Measurements from ENCODE around the gene GRAP.

Gene GRAP

DNA sequence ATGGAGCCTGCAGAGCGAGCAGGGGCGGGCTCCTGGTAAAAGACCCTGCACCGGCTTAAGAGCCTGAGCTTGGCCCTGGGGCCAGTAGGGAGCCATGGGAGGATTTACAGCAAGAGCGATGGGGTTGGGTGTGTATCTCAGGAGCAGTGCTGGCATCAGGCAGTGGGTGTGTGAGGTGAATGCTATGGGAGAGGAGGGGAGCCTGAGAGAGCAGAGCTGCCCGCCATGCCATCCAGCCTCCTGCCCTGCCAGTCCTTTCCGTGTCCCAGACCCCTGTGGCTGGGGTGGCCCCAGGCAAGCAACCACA is 65.5 kb downstream of the GRAP start:
- DNase-seq: no peak

DNA sequence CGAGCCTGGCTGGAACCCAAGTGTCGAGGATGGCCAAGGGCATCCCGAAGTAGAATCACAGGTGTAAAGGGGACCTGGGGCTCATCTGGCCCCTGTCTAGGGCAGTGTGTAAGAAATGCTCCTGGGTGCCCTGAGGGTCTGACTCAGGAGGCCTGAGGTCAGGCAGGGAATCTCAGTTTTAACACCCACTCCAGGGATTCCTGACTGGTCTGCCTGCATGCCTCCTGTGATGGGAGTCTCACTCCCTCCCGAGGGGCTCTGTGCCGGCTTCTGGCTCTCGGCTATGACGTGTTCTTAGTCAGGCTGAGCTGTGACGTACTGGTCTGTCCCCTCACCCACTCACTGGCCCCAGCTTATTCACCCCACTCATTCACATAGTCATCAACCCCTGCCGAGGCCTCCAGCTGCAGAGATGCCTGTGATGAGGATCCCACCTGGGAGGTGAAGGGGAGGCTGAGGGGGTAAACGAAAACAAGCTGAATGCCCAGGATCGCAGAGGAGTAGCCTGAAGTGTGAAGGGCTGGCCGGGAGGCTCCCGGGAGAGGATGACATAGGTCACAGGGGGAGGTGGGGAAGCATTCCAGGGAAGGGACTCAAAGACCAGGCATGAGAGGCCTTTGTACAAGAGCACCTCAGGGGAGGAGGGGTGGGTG is 65.9 kb downstream of the GRAP start:
- no peak for DNase-seq

DNA sequence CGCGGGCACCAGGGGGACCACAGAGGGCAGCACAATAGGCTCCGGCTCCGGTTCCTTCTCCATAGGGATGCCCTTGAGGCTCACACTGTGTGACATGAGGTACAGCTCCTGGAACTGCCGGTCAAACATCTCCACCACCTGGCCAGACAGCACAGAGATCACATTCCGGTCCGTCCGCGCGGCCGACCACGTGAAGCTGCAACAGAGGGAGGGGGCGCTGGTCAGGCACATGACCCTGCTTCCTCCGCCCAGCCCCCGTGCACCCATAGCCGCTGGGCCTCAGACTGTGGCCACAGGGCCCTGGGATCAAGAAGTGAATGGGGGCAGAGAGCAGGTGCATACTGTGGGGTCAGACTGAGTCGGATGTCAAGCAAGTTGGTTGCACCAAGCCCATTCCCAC is 68.1 kb downstream of the GRAP start:
- no peak for DNase-seq

DNA sequence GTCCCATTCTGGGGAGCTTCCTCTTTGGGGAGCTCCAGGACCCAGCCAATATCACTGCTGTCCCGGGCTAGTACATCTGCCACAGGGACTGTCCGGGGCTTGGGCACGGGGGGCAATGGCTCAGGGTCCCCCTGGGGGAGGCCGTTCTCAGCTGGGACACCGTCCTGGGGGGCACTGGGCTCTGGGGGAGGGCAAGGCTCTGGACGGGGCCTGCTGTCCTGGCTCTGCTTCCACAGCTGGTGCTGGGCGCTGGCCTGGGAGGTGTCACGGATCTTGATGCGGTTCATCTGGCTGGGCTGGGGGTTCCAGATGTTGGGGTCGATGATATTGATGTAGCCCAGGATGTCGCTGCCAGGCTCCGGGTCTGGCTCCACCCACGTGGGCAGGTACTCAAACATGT is 68.7 kb downstream of the GRAP start:
- DNase-seq: no peak

DNA sequence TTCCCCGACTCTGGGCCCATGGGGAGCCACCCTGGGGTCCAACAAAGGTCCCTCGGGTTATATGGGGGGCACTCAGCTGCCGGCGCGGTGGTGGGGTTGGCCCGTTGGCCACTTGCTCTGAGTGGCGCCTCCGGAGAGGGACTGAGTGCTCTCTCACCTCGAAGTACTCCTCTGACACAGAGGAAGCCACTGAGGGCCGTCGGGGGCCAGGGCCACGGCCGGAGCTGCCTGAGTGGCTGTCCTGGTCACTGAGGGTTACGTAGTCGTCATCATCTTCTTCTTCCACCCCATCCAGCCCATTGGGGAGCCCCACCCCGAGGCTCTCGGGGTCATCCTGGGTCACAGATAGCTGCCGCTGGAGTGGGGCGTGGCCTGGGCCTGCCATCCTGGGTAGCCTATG is 69.1 kb downstream of the GRAP start:
- no peak for DNase-seq

DNA sequence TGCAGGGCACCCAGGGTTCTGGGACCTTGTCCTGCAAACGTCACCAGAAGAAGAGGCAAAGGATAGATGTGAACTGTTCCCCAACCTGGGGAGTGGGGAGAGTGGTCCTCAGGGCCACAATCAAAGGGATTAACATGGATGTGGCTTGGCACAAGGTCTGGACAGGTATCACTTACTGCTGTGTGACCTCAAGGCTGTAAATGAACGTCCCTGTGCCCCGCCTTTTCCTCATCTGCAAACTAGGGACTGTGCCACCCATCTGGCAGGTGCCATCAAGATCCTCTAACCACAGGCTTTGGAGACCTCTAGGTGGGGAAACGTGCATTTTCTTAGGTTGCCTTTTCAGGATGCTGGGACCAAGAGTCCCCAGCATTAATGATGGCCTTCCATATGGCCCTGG is 69.7 kb downstream of the GRAP start:
- DNase-seq: no peak

DNA sequence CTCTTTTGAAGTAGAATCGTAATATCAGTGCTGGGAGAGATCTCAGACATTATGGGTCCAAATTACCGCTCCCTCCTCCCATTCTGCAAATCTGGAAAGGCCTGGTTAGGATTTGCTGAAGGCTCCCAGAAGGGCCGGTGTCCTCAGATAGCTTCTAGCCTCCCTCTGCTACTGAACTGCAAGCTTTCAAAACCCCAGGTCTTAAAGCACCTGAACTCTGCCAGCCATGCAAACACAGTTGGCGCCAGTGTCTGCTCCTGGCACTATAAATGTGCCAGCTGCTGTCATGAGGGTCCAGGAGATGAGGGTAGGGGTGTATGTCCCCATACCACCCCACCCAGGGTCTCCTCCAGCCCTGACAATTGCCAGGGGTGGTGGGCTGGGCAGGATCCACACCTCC is 70.6 kb downstream of the GRAP start:
- no peak for DNase-seq

DNA sequence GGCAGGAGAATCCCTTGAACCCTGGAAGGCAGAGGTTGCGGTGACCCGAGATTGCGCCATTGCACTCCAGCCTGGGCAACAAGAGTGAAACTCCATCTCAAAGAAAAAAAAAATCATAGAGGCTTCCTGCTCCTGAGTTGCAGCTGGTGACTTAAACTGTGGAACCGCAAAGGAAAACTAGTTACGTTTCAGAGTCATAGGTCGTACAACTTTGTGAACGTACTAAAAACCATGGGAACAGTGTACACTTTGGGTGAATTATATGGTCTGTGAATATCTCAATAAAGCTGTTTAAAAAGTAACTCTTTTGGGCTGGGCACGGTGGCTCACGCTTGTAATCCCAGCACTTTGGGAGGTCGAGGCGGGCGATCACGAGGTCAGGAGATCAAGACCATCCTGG is 71.2 kb downstream of the GRAP start:
- DNase-seq: no peak

DNA sequence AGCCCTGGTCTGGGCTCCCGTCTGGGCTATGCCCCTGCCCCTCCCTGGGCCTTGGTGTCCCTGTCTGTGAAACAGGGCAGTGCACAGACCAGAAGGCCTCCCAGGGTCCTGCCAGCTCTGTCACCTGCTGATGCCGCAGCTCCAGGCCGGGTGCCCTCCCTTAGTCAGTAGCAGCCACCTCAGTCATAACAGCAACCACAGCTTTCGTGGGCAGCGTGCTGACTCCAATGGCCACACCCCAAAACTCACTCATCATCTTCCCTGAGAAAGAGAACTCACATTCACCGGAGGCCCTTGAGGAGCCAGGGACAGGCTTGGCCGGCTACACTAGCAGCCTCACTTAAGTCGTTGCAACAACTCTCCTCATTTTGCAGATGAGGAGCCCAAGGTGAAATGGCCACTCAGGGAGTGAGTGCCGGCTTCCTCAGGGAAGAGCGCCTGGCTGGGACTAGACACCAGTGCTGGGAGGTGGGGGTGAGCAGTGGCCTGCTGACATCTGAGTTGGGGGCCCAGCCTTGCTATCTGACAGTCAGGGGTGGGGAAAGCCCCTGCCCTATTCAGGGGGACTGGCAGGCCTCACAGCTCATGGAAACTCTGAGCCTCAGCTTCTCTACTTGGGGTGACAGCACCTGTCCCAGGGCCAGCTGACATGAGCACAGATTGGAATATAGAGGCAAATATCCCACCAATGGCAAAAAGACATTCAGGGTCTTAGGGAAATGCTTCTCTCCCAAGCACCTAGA is 72.2 kb downstream of the GRAP start:
- no peak for DNase-seq

DNA sequence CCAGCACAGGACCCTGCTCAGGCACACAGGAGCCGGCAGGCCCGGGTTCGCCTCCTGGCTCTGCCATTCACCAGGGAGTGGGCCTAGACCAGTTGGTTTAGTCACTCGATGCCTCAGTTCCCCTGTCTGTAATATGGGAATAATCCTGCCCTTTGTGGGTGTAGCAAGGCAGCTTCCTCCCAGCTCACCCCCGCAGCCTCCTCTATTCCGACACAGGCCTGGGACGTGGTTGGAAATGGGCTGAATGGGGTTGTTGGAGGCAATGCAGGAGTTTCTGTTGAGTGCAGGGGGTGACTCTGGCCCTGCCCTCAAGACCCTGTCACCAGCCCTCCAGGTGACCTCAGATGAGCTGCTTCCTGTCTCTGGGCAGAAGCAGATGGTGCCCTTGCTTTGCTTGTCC is 75.0 kb downstream of the GRAP start:
- DNase-seq: no peak
